Small intestine (tissue), 7 donors: ENCODE results near the gene TMEM165. TPM values are rescaled to one million over a fixed set of nuclear protein-coding genes. Genes with fewer than 3 reads are reported as not detected.
"Not testable (repeated sequence)": the region's sequence is repeated elsewhere in the genome, so short reads cannot be mapped to it uniquely, and the experiment has no call there.

Source experiments
- DNase-seq, 2 donors: peaks; one replicate each; pipeline versions ENCODE4 v3.0.0 to v3.0.0-alpha.2; 2013
- FAIRE-seq: peaks from 2 replicates; lab custom pipeline; 2012; peaks lifted over from hg19 to GRCh38; lab: Jason Lieb, UNC
- H3K27ac ChIP-seq, 3 donors: one replicate each; pipeline ENCODE4 v1.5.1; 2013; ENCODE audit warnings: low read length in 2 of 3, mild to moderate bottlenecking in 2 of 3, control low read depth in 1 of 3, inconsistent platforms in 1 of 3, low read depth in 1 of 3, moderate library complexity in 1 of 3
- H3K27me3 ChIP-seq, 3 donors: one replicate each; pipeline ENCODE4 v1.6.1; 2013; ENCODE audit warnings: low read length in 3 of 3, inconsistent platforms in 1 of 3; ENCODE audit not compliant: control insufficient read depth in 3 of 3, insufficient read depth in 3 of 3
- H3K36me3 ChIP-seq, 3 donors: one replicate each; pipeline ENCODE4 v1.6.1; 2013; ENCODE audit warnings: low read length in 3 of 3, inconsistent platforms in 1 of 3, low read depth in 1 of 3, mild to moderate bottlenecking in 1 of 3, moderate library complexity in 1 of 3; ENCODE audit not compliant: control insufficient read depth in 3 of 3, insufficient read depth in 2 of 3
- H3K4me1 ChIP-seq, 3 donors: one replicate each; pipeline ENCODE4 v1.6.1; 2013; ENCODE audit warnings: low read length in 2 of 3, inconsistent platforms in 1 of 3, low read depth in 1 of 3, mild to moderate bottlenecking in 1 of 3, moderate library complexity in 1 of 3; ENCODE audit not compliant: control insufficient read depth in 3 of 3, insufficient read depth in 2 of 3
- H3K4me3 ChIP-seq, 3 donors: one replicate each; pipeline ENCODE4 v1.5.1; 2013; ENCODE audit warnings: low read length in 3 of 3, control low read depth in 1 of 3, inconsistent platforms in 1 of 3, low read depth in 1 of 3, mild to moderate bottlenecking in 1 of 3, moderate library complexity in 1 of 3
- H3K9me3 ChIP-seq, 2 donors: one replicate each; pipeline ENCODE4 v1.6.1; 2013; ENCODE audit warnings: low read depth in 1 of 2, low read length in 1 of 2; ENCODE audit not compliant: control insufficient read depth in 2 of 2, insufficient read depth in 1 of 2
- WGBS, 3 donors: extraction: QIAGEN DNeasy Blood & Tissue Kit; methylation state at CpG; one replicate each; pipeline ENCODE4 v1.1.7; 2013; 5-methylcytosine and 5-hydroxymethylcytosine counted together
- polyA plus RNA-seq, 4 donors: library from polyadenylated mRNA; stranded (reverse) in 3 of 4; unstranded in 1 of 4; fragments of 200-250 nt in 3 of 4; fragments of 120-200 nt in 1 of 4; gene quantifications; one replicate each; pipeline versions ENCODE4 v1.2.1 to v1.2.3, GENCODE V29; 2013
- donor health status: healthy with polysubstance abuse.
- donor health status: control.
- donor health status: control.
- donor health status: Bipolar disorder and iron deficiency.
- donor health status: healthy.

TMEM165 gene
- polyA plus RNA-seq, 4 donors, result 26.7 to 52.4 (median 36.6) TPM

GRCh38 chr4:55351824-55352223, 43.9 kb upstream of the TMEM165 start:
- FAIRE-seq (no peak), DNase-seq (no peak)
- H3K4me1 ChIP-seq, result peaks cover 0 to 4% (median 0%) of the 10 kb centered on the region in 3 donors
- no peak overlapping the region for H3K27ac ChIP-seq
- H3K27me3 ChIP-seq, result no peaks in the 10 kb centered on the region
- no peaks in the 10 kb centered on the region for H3K9me3 ChIP-seq
- H3K4me3 ChIP-seq, result no peak overlapping the region
- H3K36me3 ChIP-seq, result peaks cover 0 to 8% (median 0%) of the 10 kb centered on the region in 3 donors

- Histone ChIP-seq H3K9me3 (no peaks in the 10 kb centered on the region), H3K27me3 (no peaks in the 10 kb centered on the region), H3K27ac (no peak overlapping the region), H3K4me1 (no peaks in the 10 kb centered on the region), H3K4me3 (no peak overlapping the region), H3K36me3 (peaks cover 0 to 8% (median 0%) of the 10 kb centered on the region in 3 donors)
- DNase-seq (no peak), FAIRE-seq (no peak)
- WGBS, 3 donors, result 93 to 98% (median 98%) methylated on average over 2 of the region's 2 CpGs
Observed at GRCh38 chr4:55352726-55353125, 43.0 kb upstream of the TMEM165 start.

- H3K4me3 ChIP-seq, H3K36me3 ChIP-seq, DNase-seq, H3K4me1 ChIP-seq, H3K27me3 ChIP-seq, H3K27ac ChIP-seq, H3K9me3 ChIP-seq, FAIRE-seq: not testable (repeated sequence)
- 92 to 95% (median 93%) methylated on average over 13 of the region's 13 CpGs for WGBS, 3 donors
Observed at GRCh38 chr4:55353228-55353747, 42.5 kb upstream of the TMEM165 start.

GRCh38 chr4:55354648-55355047, 41.1 kb upstream of the TMEM165 start:
- Histone ChIP-seq H3K27ac (no peak overlapping the region), H3K9me3 (no peaks in the 10 kb centered on the region), H3K27me3 (no peaks in the 10 kb centered on the region), H3K4me3 (no peak overlapping the region), H3K4me1 (peaks cover 0 to 5% (median 0%) of the 10 kb centered on the region in 3 donors), H3K36me3 (peaks cover 0 to 12% (median 0%) of the 10 kb centered on the region in 3 donors)
- DNase-seq (no peak), FAIRE-seq (no peak)
- 92 to 93% (median 92%) methylated on average over 8 of the region's 8 CpGs for WGBS, 3 donors

GRCh38 chr4:55355555-55355954, 40.2 kb upstream of the TMEM165 start:
- FAIRE-seq (no peak), DNase-seq (no peak)
- 77 to 80% (median 80%) methylated on average over 6 of the region's 6 CpGs for WGBS, 3 donors
- Histone ChIP-seq H3K4me3 (no peak overlapping the region), H3K36me3 (peaks cover 0 to 12% (median 0%) of the 10 kb centered on the region in 3 donors), H3K4me1 (peaks cover 0 to 5% (median 0%) of the 10 kb centered on the region in 3 donors), H3K27ac (no peak overlapping the region), H3K27me3 (no peaks in the 10 kb centered on the region), H3K9me3 (no peaks in the 10 kb centered on the region)

- H3K27me3 ChIP-seq, result no peaks in the 10 kb centered on the region
- no peak for DNase-seq
- H3K36me3 ChIP-seq, result peaks cover 0 to 9% (median 0%) of the 10 kb centered on the region in 3 donors
- no peak overlapping the region for H3K27ac ChIP-seq
- no peaks in the 10 kb centered on the region for H3K9me3 ChIP-seq
- WGBS, 3 donors, result 74% methylated on average over 5 of the region's 5 CpGs
- no peak overlapping the region for H3K4me3 ChIP-seq
- no peak for FAIRE-seq
- H3K4me1 ChIP-seq, result peaks cover 0 to 5% (median 0%) of the 10 kb centered on the region in 3 donors
Observed at GRCh38 chr4:55356991-55357461, 38.7 kb upstream of the TMEM165 start.

- no peaks in the 10 kb centered on the region for H3K27me3 ChIP-seq
- 93 to 98% (median 97%) methylated on average over 2 of the region's 2 CpGs for WGBS, 3 donors
- H3K4me3 ChIP-seq, result no peak overlapping the region
- DNase-seq, result no peak
- H3K4me1 ChIP-seq, result peaks cover 0 to 5% (median 0%) of the 10 kb centered on the region in 3 donors
- no peak overlapping the region for H3K27ac ChIP-seq
- FAIRE-seq, result no peak
- H3K9me3 ChIP-seq, result no peaks in the 10 kb centered on the region
- peaks cover 0 to 9% (median 0%) of the 10 kb centered on the region in 3 donors for H3K36me3 ChIP-seq
Observed at GRCh38 chr4:55358246-55358645, 37.5 kb upstream of the TMEM165 start.

GRCh38 chr4:55358668-55359067, 37.1 kb upstream of the TMEM165 start:
- DNase-seq, result peak in 1 of 2 donors; percentile 83
- 14 to 21% (median 18%) methylated on average over 2 of the region's 2 CpGs for WGBS, 3 donors
- H3K27ac ChIP-seq, result no peak overlapping the region
- FAIRE-seq, result no peak
- no peaks in the 10 kb centered on the region for H3K9me3 ChIP-seq
- H3K4me3 ChIP-seq, result no peak overlapping the region
- no peaks in the 10 kb centered on the region for H3K27me3 ChIP-seq
- H3K36me3 ChIP-seq, result peaks cover 0 to 11% (median 0%) of the 10 kb centered on the region in 3 donors
- peaks cover 0 to 5% (median 0%) of the 10 kb centered on the region in 3 donors for H3K4me1 ChIP-seq
